Fibroblast of villous mesenchyme (primary cell): ENCODE data around the gene PHF10. TPM values are rescaled to one million over a fixed set of nuclear protein-coding genes. Genes with fewer than 3 reads are reported as not detected.
A peak's percentile ranks its signal among the peaks of the same experiment; 100 is the strongest.
"Not testable (repeated sequence)": the region's sequence is repeated elsewhere in the genome, so short reads cannot be mapped to it uniquely, and the experiment has no call there.

ENCODE experiments used
- DNase-seq: peaks from one replicate; pipeline ENCODE4 v3.0.0-alpha.2; 2010; ENCODE audit warnings: low read depth
- H3K4me3 ChIP-seq: 2 replicates; pipeline ENCODE4 v1.5.1; 2011; ENCODE audit warnings: low read depth, mild to moderate bottlenecking, low read length
- total RNA-seq: library from RNA; depleted of rRNA; stranded (reverse); fragments of >200 nt; gene quantifications from 2 replicates; pipeline ENCODE4 v1.2.3, GENCODE V29; 2012
- TF ChIP-seq, protein P1 (sequence below): IDR thresholded peaks from 2 replicates; pipeline ENCODE4 v1.5.1; 2012; ENCODE audit warnings: low read depth, mild to moderate bottlenecking, low read length; ENCODE audit not compliant: insufficient read depth

PHF10 gene
- total RNA-seq, 1 donor = 17.7 TPM

DNA sequence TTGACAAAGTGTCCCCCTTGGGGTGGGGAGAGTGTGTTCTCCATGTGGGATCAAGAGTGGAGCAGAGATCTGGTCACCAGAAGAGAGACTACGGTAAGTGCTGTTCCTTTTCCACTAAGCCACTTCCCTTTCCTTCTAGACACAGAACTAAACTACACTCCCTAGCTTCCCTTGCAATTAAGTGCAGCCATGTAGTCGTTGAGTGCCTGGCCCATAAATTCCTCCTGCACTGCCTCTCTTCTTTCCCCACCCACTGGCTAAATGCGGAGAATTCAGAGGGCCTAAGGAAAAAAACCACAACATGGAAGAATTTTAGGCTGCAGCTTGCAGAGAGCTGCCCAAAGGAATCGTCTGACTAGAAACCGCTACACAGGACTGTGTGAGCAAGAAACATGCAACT is 24.0 kb downstream of the PHF10 start:
- DNase-seq = peak; percentile 67
- peak overlapping the region; percentile 93 for H3K4me3 ChIP-seq
- TF ChIP-seq, protein P1, sequence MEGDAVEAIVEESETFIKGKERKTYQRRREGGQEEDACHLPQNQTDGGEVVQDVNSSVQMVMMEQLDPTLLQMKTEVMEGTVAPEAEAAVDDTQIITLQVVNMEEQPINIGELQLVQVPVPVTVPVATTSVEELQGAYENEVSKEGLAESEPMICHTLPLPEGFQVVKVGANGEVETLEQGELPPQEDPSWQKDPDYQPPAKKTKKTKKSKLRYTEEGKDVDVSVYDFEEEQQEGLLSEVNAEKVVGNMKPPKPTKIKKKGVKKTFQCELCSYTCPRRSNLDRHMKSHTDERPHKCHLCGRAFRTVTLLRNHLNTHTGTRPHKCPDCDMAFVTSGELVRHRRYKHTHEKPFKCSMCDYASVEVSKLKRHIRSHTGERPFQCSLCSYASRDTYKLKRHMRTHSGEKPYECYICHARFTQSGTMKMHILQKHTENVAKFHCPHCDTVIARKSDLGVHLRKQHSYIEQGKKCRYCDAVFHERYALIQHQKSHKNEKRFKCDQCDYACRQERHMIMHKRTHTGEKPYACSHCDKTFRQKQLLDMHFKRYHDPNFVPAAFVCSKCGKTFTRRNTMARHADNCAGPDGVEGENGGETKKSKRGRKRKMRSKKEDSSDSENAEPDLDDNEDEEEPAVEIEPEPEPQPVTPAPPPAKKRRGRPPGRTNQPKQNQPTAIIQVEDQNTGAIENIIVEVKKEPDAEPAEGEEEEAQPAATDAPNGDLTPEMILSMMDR = no peak

DNA sequence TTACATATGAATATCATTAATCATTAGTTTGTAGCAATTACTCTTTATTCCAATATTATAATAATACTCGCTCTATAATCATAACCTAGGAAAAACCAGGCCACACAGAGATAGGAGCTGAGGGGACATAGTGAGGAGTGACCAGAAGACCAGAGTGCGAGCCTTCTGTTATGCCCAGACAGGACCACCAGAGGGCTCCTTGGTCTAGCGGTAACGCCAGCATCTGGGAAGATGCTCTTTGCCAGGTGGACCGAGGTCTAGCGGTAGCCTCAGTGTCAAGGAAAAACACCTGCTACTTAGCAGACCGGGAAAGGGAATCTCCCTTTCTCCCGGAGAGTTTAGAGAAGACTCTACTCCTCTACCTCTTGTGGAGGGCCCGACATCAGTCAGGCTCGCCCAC is 27.2 kb downstream of the PHF10 start:
- not testable (repeated sequence) for DNase-seq, H3K4me3 ChIP-seq
- TF ChIP-seq, protein P1 = peak; percentile 66

DNA sequence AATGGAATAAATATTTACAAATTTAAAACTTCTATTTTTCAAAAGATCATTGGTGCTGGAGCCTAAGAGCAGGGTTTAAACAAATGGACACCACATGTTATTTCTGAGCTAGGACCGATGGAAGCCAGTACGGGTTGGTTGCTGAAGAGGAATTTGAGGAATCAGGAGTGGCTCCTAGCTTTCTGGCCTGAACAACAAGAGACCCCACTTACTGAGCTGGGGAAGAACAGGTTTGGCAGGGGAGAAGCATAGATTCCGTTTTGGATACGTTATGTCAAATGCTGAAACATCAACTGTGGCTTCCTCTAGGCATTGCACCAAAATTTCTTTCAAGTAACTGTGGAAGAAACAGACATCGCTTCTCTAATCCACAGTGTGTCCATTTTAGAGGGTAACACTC is 29.2 kb downstream of the PHF10 start:
- TF ChIP-seq, protein P1 = no peak
- DNase-seq = no peak

DNA sequence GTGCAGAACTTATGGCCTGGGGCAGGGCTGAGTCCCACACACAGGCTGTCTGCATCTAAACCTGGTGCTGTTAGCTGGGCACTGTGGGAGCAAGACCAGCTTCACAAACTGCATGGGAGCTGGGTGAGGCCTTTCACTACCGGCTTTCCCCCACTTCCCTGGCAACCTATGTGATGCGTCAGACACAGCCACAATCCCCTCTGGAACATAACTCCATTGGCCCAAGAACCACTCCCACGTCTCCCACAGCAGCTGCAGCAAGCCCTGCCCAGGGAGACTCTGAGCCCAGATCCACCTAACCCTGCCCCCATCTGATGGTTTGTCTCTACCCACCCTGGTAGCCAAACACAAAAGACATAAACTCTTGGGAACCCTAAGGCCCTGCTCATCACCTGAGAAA is 31.8 kb downstream of the PHF10 start:
- no peak for DNase-seq
- H3K4me3 ChIP-seq = no peak overlapping the region
- TF ChIP-seq, protein P1 = no peak

More for the DNA sequence above, 29.2 kb downstream of the PHF10 start:
- no peak overlapping the region for H3K4me3 ChIP-seq

DNA sequence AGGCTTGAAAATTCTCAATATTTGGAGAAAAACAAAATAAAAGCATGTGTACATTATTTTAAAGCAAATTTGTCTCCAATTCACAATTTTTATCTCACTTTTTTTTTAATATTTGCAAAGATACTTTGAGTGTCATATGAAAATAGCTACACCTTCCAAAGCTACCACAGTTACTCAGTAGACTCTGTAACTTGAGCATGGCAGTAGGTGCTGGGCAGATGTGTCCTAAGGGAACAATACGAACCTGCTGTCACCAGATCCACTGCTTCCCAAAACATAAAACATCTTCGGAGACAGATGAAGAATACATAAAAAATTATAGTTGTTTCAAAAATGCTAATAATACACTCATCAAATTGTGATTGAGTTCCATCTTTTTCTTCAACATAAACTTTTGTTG is 33.0 kb downstream of the PHF10 start:
- TF ChIP-seq, protein P1 = no peak
- DNase-seq = no peak

GRCh38 chr6:169689287-169689686 is 35.0 kb downstream of the PHF10 start:
- DNase-seq = peak; percentile 94
- TF ChIP-seq, protein P1 = no peak
- H3K4me3 ChIP-seq = no peak overlapping the region

More for the DNA sequence above, 33.0 kb downstream of the PHF10 start:
- no peak overlapping the region for H3K4me3 ChIP-seq

DNA sequence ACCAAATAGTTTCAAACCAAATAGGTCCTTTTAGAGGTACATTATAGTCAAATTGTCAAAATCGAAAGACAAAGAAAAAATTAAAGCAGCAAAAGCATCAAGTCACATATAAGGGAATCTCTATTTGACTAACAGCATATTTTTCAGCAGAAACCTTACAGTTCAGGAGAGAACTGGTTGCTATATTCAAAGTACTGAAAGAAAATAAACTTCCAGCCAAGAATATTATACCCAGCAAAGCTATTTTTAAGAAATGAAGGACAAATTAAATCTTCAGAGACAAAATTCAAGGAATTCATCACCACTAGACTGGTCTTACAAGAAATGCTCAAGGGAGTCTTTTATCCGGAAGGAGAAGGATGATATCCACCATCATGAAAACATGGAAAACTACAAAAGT is 38.4 kb downstream of the PHF10 start:
- no peak overlapping the region for H3K4me3 ChIP-seq
- DNase-seq = no peak
- TF ChIP-seq, protein P1 = no peak
